Calu3 (cell line): ENCODE measurements around the gene OR4X1. TPM values are rescaled to one million over a fixed set of nuclear protein-coding genes. Genes with fewer than 3 reads are reported as not detected.
"Not testable (repeated sequence)": the region's sequence is repeated elsewhere in the genome, so short reads cannot be mapped to it uniquely, and the experiment has no call there.

ENCODE experiments used
- BruUV-seq: library from RNA; stranded (reverse); fragments of 400-500 nt; replicated peaks from 2 replicates; lab custom pipeline; 2021; lab: Mats Ljungman, UMichigan
- CTCF ChIA-PET: fragments of 300-600 bp; sonication (Branson Sonifier 250); formaldehyde crosslinking; loops from one replicate; lab custom pipeline; 2022; ENCODE audit warnings: antibody characterized with exemption; lab: Charles Lee
- DNase-seq: peaks from one replicate; pipeline ENCODE4 v3.0.0; 2022
- H3K27ac Mint-ChIP-seq: one replicate; pipeline ENCODE4 v1.8.0; 2022; ENCODE audit warnings: mixed read lengths; ENCODE audit not compliant: unreplicated experiment
- H3K27me3 Mint-ChIP-seq: one replicate; pipeline ENCODE4 v1.8.0; 2022; ENCODE audit warnings: mixed read lengths; ENCODE audit not compliant: unreplicated experiment
- H3K36me3 Mint-ChIP-seq: one replicate; pipeline ENCODE4 v1.8.0; 2022; ENCODE audit warnings: mild to moderate bottlenecking, moderate library complexity, mixed read lengths; ENCODE audit not compliant: insufficient read depth, unreplicated experiment
- H3K4me1 Mint-ChIP-seq: one replicate; pipeline ENCODE4 v1.8.0; 2022; ENCODE audit warnings: mild to moderate bottlenecking, low read depth, mixed read lengths; ENCODE audit not compliant: unreplicated experiment
- H3K4me3 Mint-ChIP-seq: one replicate; pipeline ENCODE4 v1.8.0; 2022; ENCODE audit warnings: mild to moderate bottlenecking, low read depth, moderate library complexity, mixed read lengths; ENCODE audit not compliant: unreplicated experiment
- H3K9me3 Mint-ChIP-seq: one replicate; pipeline ENCODE4 v1.8.0; 2022; ENCODE audit warnings: low read depth, mixed read lengths; ENCODE audit not compliant: unreplicated experiment
- CTCF ChIP-seq: fragments of 200-600 bp; IDR thresholded peaks from one replicate; pipeline ENCODE4 v1.8.0; 2022; ENCODE audit warnings: antibody characterized with exemption; ENCODE audit not compliant: unreplicated experiment
- intact Hi-C: fragments of 100-400 bp; cut with micrococcal nuclease; formaldehyde crosslinking; loops from one replicate; pipeline ENCODE4 v1.10.0; 2022; ENCODE audit not compliant: unreplicated experiment
- total RNA-seq: library from RNA; stranded (reverse); gene quantifications from 2 replicates; pipeline ENCODE4 v1.2.3, GENCODE V29; 2022

The OR4X1 gene
- total RNA-seq, 1 experiment from 2014 or later, result not detected

- Mint-ChIP-seq H3K27me3 (peaks cover 10% of the 10 kb centered on the region), H3K4me1 (no peaks in the 10 kb centered on the region), H3K4me3 (no peak overlapping the region), H3K27ac (no peak overlapping the region), H3K36me3 (no peaks in the 10 kb centered on the region), H3K9me3 (no peaks in the 10 kb centered on the region)
- no peak for DNase-seq
- intact Hi-C loops, result no loop called here
- no TSS peak for BruUV-seq
- TF ChIP-seq CTCF, result no peak
- CTCF ChIA-PET, result no interaction called here
Observed at GRCh38 chr11:48270621-48271020, 7.0 kb downstream of the OR4X1 start.

GRCh38 chr11:48272606-48273005, 8.9 kb downstream of the OR4X1 start:
- no peaks in the 10 kb centered on the region for H3K9me3 Mint-ChIP-seq
- no peaks in the 10 kb centered on the region for H3K36me3 Mint-ChIP-seq
- no peak for TF ChIP-seq CTCF
- peaks cover 10% of the 10 kb centered on the region for H3K27me3 Mint-ChIP-seq
- intact Hi-C loops, result no loop called here
- H3K27ac Mint-ChIP-seq, result no peak overlapping the region
- H3K4me1 Mint-ChIP-seq, result no peaks in the 10 kb centered on the region
- no TSS peak for BruUV-seq
- no peak overlapping the region for H3K4me3 Mint-ChIP-seq
- DNase-seq, result no peak
- CTCF ChIA-PET, result no interaction called here

- intact Hi-C loops, result loop anchor here (5.0 to 10.0 kb wide), 2 partner anchors 134 to 1219 kb away; no protein-coding TSS in a partner anchor
- DNase-seq, result no peak
- peaks cover 2% of the 10 kb centered on the region for H3K27me3 Mint-ChIP-seq
- no TSS peak for BruUV-seq
- no peak within 1 kb of the TSS for H3K27ac Mint-ChIP-seq
- H3K4me3 Mint-ChIP-seq, result no peak within 1 kb of the TSS
- H3K9me3 Mint-ChIP-seq, result no peaks in the 10 kb centered on the region
- no peaks in the 10 kb centered on the region for H3K36me3 Mint-ChIP-seq
- no peaks in the 10 kb centered on the region for H3K4me1 Mint-ChIP-seq
- no peak for TF ChIP-seq CTCF
- CTCF ChIA-PET, result no interaction called here
Observed at GRCh38 chr11:48305923-48306322, 42.3 kb downstream of the OR4X1 start, which contains the start of gene OR4S1. Gene OR4S1, plus strand, starts transcription at chr11:48306223. Its CDS starts 0 bp downstream, at chr11:48306223.

GRCh38 chr11:48307760-48308386, 44.2 kb downstream of the OR4X1 start:
- no peak overlapping the region for H3K4me3 Mint-ChIP-seq

GRCh38 chr11:48313590-48313989, 49.9 kb downstream of the OR4X1 start:
- H3K27me3 Mint-ChIP-seq, result peaks cover 12% of the 10 kb centered on the region
- BruUV-seq, intact Hi-C loops, H3K9me3 Mint-ChIP-seq, CTCF ChIA-PET, H3K27ac Mint-ChIP-seq, H3K4me3 Mint-ChIP-seq, DNase-seq, H3K4me1 Mint-ChIP-seq, H3K36me3 Mint-ChIP-seq: not testable (repeated sequence)

More at GRCh38 chr11:48307760-48308386, 44.2 kb downstream of the OR4X1 start:
- Mint-ChIP-seq H3K27ac (no peak overlapping the region), H3K27me3 (no peaks in the 10 kb centered on the region), H3K36me3 (no peaks in the 10 kb centered on the region), H3K9me3 (no peaks in the 10 kb centered on the region), H3K4me1 (no peaks in the 10 kb centered on the region)
- peak; percentile 76 for TF ChIP-seq CTCF
- DNase-seq, result peak; percentile 73
- BruUV-seq, result no TSS peak
- intact Hi-C loops, result loop anchor here (1.0 to 10.0 kb wide), 3 partner anchors 136 to 1217 kb away; no protein-coding TSS in a partner anchor
- CTCF ChIA-PET, result no interaction called here
